RCC 7860 (cell line): ENCODE data around the gene TAF4.

Experiments
- DNase-seq: peaks from one replicate; pipeline ENCODE4 v3.0.0-alpha.2; 2015; ENCODE audit warnings: low spot score
- FAIRE-seq: peaks from 2 replicates; lab custom pipeline; 2012; peaks lifted over from hg19 to GRCh38; lab: Jason Lieb, UNC

TAF4 gene

DNA sequence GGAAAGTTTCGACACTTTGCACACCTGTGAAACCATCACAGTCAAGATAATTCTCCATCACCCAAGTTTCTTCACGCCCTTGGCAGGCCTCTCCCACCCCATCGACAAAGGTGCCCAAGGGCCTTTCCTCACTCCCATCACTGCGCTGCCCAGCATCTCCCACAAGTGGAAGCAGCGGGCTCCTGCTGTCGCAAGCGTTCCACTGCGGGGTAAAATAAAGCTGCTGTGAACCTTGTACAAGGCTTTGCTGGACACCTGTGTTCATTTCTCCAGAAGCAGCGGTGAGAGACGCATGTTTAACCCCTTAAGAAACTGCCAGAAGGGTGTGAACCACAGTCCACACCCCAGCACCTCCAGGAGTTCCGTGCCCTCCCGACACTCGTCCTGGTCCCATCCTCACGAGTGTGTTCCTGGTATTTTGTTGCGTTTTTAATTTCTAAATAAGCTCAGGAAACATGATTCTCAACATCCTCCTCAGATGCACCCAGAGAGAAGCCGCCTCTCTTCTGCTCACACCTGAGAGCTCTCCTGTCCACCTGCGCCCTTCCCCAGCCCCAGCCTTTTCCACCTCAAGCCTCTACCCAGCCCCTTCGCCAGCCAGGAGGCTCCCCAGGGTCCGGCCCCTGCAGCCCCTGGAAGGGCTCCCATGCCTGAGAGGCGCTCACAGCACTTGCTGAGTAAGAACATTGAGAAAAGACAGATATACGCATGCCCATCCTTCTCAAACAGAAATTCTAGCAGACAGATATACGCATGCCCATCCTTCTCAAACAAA lies 97.5 kb downstream of the TAF4 start:
- DNase-seq (peak; percentile 2), FAIRE-seq (no peak)

DNA sequence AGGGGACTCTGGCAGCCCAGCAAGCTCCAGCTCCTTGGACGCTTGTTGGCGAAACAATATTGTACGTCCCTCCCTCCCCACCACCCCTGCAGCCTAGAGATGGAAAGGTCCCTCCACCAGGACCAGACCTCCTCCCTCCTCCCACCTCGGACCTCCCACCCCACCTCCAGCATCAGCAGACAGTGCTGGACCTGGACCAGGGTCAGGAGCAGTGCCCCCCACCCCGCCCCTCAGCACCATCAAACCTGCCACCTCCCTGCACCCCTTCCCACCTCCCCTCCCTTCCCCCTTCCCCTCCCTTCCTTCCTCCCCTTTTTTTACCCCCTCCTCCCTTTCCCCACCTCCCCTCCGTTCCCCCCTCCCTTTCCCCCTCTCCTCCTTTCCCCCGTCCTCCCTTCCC lies 98.4 kb downstream of the TAF4 start:
- FAIRE-seq = no peak
- peak; percentile 1 for DNase-seq

DNA sequence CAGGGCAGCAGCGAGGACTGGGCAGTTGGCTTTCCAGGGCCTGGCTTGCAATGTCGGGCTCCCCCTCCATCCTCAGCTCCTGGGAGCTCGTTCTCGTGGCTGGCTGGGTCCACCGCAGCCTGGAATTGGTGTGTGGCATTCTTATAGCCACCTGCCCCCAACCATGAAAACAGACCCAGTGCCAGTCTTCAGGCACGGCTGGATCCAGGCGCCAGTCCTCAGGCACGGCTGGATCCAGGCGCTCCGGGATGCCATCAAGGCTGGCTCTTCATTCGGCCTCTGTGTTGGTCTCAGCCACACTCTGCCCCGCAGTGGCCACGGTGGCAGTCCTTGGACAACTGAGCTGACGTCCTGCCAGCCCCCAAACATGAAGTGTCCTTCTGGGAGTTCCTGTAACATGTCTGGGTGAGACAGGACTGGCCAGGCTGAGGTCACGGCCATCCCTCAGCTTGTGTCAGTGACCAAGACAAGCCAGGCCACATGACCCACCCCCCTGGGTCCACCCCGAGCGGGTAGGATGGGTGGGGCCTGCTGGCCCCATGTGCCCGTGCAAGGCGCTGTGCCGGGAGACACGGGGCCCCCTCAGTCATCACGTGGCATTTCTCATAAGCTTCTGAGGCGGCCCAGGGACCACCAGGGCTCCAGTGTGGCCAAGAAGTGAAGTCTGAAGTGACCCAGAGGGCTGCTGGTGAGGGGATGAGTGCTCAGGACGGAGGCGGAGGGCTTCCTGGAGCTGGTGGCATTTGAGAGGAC lies 99.0 kb downstream of the TAF4 start:
- DNase-seq (peak; percentile 2), FAIRE-seq (no peak)

DNA sequence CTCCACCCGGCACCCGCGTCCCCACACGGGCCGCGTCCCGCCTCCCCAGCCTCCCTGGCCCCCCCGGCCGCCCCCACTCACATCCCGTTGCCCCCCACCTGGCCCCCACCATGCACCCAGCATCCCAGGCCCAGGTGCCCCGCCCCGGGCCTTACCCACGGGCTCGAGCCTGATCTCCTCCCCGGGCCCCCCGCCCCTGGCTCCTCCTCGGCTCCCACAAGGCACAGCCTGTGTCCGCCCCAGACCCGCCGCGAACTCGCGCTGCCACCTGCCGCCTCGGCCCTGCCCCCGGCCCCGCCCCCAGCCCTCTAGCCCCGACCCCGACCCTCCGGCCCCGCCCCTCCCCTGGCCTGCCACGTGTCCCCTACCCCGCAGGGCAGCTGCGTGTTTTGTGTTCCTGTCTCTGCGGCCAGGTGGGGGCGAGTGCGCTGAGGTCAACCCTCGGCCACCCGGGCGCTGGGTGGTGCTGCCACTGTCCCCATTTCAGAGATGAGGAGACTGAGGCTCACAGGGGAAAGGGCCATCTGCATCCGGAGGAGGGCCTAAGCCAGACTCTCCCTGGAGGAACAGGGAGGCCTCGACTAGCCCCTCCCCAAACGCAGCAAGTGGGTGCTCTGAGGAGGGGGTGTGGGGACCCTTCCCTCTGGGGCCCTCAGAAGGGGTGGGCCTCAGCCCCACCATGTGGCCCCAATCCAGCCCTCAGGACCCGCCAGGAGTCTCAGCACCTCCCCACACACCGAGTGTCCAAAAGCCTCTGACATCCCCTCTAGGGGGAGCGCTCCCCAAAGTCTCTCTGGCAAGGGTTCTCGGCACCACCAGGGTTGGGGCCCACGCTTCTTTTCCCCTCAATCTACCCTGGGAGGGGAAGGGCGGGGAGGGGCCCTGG lies 99.8 kb downstream of the TAF4 start:
- FAIRE-seq = no peak
- no peak for DNase-seq

GRCh38 chr20:61964675-61965605 lies 100.7 kb downstream of the TAF4 start:
- DNase-seq (peak; percentile 3), FAIRE-seq (no peak)

GRCh38 chr20:61963885-61964674 lies 101.6 kb downstream of the TAF4 start:
- FAIRE-seq (no peak), DNase-seq (peak; percentile 2)

DNA sequence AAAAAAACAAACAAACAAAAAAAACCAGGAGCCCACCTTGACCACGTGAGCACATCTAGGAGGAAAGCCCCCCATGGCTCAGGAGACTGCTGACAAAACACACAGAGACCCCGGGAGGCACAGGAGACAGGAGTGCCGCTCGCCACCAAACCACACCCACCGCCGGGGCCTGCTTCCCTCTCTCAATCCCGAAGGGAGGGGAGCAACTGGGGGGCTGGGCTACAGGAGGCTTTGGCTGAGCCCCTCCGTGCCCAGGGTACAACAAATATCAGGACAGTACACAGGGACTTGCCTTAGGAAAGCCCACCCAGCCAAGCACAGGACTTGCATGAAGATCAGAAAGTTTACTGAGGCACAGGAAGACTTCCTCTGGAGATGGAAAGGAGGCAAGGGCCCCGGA lies 102.5 kb downstream of the TAF4 start:
- no peak for DNase-seq
- FAIRE-seq = no peak

GRCh38 chr20:61960836-61961235 lies 104.8 kb downstream of the TAF4 start:
- FAIRE-seq (no peak), DNase-seq (no peak)

DNA sequence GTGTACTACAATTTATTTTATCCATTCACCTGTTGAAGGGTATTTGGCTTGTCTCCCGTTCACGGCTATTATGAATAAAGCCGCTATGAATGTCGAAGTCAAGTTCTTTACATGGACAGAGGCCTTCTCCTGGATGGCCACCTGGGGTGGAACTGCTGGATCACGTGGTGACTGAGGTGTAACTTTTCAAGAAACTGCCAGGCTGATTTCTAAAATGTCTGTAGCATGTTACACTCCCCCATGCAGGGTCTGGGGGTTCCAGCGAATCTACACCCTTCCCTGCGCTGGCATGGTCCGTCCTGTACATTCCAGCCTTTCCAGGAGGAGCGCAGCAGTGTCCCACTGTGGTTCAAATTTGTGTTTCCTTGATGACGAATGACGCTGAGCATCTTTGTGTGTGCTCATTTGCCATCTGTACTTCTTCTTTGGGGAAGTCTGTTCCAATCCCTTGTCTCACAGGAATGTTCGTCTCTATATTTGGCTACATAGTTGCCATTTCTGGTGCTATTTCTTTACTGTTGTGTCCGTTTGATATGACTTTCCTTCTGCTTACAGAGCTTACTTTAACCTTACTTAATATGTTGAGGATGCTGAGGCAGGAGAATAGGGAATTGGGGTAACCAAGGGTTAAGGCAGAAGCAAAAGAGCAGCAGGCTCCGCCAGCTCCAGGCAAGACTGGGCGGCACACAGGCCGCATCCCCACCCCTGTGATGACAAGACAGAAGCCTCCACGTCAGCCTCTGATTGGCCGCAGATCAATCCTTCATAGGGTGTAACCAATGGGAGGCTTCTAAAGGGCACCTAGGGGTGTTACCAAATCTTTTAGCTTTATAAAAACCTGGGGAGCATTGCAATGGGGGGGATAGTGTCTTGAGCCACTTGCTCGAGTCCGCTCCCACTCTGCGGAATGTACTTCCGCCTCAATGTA lies 106.6 kb downstream of the TAF4 start:
- DNase-seq (peak; percentile 2), FAIRE-seq (no peak)

- no peak for DNase-seq
- no peak for FAIRE-seq
These were observed 107.5 kb downstream of the TAF4 start for GRCh38 chr20:61957961-61958715.

GRCh38 chr20:61956396-61957342 lies 109.0 kb downstream of the TAF4 start:
- DNase-seq (no peak), FAIRE-seq (no peak)

- FAIRE-seq = no peak
- DNase-seq = no peak
These were observed 109.8 kb downstream of the TAF4 start for GRCh38 chr20:61955668-61956395.

DNA sequence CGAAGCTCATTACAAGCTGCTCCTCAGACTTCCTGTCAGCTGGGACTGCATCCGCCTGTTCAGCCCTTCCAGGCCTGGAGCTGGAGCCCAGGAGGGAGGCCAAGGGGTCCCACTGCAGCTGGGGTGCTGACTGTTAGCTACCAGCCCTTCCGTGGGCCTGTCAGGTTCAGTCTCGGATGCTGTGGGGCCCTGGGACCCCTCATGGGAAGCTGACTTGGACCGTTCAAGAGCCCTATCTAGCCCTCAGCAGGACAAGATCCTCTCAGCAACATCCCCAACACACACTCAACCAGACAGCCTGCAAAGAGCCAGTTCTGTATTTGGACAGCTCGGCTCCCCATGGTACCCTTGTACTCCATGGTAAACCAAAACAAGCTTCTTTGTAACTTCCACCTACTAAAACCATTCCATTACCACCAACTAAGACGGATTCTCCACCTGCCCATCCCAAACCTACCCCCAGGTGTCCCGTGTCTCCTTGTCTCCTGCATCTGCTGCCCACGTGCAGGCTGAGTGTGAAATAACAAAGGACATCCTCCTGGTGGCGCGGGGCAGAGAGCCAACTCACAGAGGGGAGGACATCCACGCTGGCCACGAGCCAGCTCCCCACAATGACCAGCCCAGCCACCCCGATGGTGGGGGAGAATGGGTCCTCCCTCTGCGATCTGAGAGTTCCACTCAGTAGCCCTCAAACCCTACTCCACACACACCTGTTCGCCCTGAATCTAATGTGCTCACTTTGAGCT lies 111.2 kb downstream of the TAF4 start:
- no peak for DNase-seq
- no peak for FAIRE-seq

DNA sequence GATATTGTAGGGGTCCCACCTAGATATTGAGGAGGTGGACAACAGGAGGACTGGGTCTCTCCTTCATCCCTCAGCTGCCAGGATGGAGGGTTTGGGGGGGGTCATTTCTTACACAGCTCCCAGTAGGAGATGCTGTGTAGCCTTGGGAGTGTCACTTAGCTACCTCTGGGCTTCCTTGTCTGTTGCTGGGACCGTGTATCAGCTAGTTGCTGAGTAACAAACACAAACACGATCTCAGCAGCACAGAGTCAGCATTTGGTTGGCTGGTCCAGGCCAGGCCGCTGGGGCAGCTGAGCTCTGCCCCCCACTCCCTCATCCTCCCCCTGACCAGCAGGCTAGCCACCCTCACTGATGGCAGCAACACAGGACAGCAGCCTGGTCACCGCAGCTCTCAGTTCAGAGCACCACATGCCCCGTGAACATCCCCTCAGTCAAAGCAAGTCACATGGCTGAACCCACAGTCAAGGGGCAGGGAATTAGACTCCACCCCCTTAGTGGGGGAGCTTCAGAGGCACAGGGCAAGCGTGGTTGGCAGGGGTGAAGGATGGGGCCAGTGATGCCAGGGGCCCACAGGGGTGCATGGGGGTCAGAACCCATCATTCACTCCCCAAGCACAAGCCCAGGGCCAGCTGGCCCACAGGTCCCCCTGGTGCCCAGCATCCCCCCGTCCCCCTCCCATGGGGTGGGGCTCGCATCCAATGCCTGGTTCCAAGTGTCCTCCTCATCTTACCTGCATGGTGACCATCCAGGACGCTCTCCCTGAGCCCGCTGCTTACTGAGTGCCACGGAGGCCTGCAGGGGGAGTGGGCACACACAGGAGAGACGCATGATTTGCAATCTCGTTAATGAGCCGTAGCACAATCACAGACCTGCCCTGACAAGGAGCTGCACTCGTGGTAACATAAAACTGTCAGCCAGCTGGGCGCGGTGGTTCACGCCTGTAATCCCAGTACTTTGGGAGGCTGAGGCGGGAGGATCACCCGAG lies 112.4 kb downstream of the TAF4 start:
- DNase-seq (no peak), FAIRE-seq (no peak)
